Psoas muscle (tissue), 8 donors: ENCODE results near the gene GRIN2A. TPM values are rescaled to one million over a fixed set of nuclear protein-coding genes. Genes with fewer than 3 reads are reported as not detected.

Experiments used
- ATAC-seq, 4 donors: fragments of 200-7000 bp; cut with Tn5 transposase; one replicate each; pipeline ENCODE4 v1.9.1; 2020; ENCODE audit warnings: moderate library complexity in 3 of 4, mild to moderate bottlenecking in 2 of 4
- DNase-seq, 2 donors: peaks; one replicate each; pipeline ENCODE4 v3.0.0-alpha.2; 2020
- H3K27ac ChIP-seq: fragments of 200-600 bp; one replicate; pipeline ENCODE4 v1.8.0; 2022
- H3K27me3 ChIP-seq, 3 donors: fragments of 200-600 bp in 1 of 3; one replicate each; pipeline versions ENCODE4 v1.6.1 to v1.8.0; 2013 to 2022; ENCODE audit warnings: low read length in 2 of 3, mild to moderate bottlenecking in 2 of 3, moderate library complexity in 1 of 3; ENCODE audit not compliant: insufficient read depth in 3 of 3
- H3K36me3 ChIP-seq, 2 donors: fragments of 200-600 bp in 1 of 2; one replicate each; pipeline versions ENCODE4 v1.6.1 to v1.8.0; 2013 to 2022; ENCODE audit warnings: low read depth in 1 of 2, mild to moderate bottlenecking in 1 of 2, moderate library complexity in 1 of 2; ENCODE audit not compliant: insufficient read depth in 1 of 2
- H3K4me1 ChIP-seq: fragments of 200-600 bp; one replicate; pipeline ENCODE4 v1.8.0; 2022
- H3K4me3 ChIP-seq: fragments of 200-600 bp; one replicate; pipeline ENCODE4 v1.8.0; 2022; ENCODE audit warnings: mild to moderate bottlenecking
- H3K9me3 ChIP-seq: fragments of 200-600 bp; one replicate; pipeline ENCODE4 v1.8.0; 2022
- WGBS, 3 donors: extraction: QIAGEN DNeasy Blood & Tissue Kit; methylation state at CpG; one replicate each; pipeline versions ENCODE4 v1.1.6 to v1.1.7; 2013; 5-methylcytosine and 5-hydroxymethylcytosine counted together
- intact Hi-C, 2 donors: fragments of 100-400 bp; cut with DNase I; formaldehyde crosslinking; loops; one replicate each; pipeline versions ENCODE4 v1.11.0 to v1.14.2; 2022
- polyA plus RNA-seq, 3 donors: library from polyadenylated mRNA; stranded (reverse); fragments of 200-250 nt; gene quantifications; one replicate each; pipeline ENCODE4 v1.2.3, GENCODE V29; 2013
- total RNA-seq, 4 donors: library from RNA; stranded (reverse); fragmentation: NEBNext Ultra II Directional in 2 of 4; extraction: Animal tissue kit (Norgen Biotek cat#: 25700) in 2 of 4; gene quantifications; one replicate each; pipeline versions ENCODE4 v1.2.1 to v1.2.4, GENCODE V29; 2021 to 2023
- TF ChIP-seq, protein P1 (sequence below): fragments of 200-600 bp; IDR thresholded peaks from one replicate; pipeline ENCODE4 v1.8.0; 2022; ENCODE audit warnings: antibody characterized with exemption
- donor health status: healthy with polysubstance abuse.
- donor health status: DM: no; HTN: no; CAD: no; lungs with moderate emphysema.
- donor health status: Bipolar disorder and iron deficiency.
- donor health status: healthy.
- donor health status: DM: yes; HTN: yes; CAD: no.
- donor health status: DM: no; HTN: no; CAD: no.
- donor health status: DM: no; HTN: no; CAD: no.
- donor health status: DM: yes; HTN: yes; CAD: no.

The GRIN2A gene
- total and polyA plus RNA-seq, 7 donors, result 0.01 to 0.62 (median 0.17) TPM; not detected in 2

DNA sequence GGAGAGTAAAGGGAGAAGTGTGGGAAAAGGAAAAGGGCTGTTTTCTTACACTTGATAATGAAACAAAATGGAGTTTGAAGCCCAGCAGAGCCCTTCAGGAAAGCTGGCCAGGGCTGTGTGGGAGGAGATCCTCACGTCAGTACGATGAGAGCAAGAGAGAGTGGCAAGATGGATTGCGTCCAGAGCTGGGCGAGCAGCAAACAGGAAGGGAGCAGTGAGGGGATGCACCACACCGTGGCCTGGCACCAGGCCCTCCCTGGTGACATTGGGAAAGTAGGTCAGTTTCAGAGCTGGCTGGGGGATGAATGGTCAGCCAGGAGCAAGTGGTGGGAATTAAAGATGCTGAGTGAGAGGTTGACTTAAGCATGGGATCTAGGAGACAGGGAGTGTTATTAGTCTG lies 273.6 kb downstream of the GRIN2A start:
- ATAC-seq, result no peak

DNA sequence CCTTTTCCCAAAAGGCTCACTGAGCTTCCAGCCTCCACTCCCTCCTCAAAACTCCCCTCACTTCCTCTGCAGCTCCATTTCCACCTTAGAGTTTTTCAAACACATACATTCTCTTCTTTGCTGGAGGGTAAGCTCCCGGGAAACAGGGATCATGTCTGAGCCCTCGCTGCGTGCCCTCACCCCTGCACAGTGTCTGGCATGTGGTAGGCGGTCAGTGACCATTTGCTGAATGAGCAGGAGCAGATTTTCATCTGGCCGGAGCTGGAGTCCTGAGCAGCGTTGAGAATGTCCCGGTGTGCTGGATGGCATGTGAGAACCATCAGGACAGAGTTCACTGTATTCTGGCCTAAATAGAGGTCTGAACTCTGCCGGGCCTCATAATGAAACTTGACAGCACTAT lies 274.5 kb downstream of the GRIN2A start:
- Histone ChIP-seq H3K27me3 (no peaks in the 10 kb centered on the region), H3K36me3 (no peaks in the 10 kb centered on the region), H3K4me1 (no peaks in the 10 kb centered on the region), H3K27ac (no peak overlapping the region), H3K9me3 (no peaks in the 10 kb centered on the region), H3K4me3 (no peak overlapping the region)
- ATAC-seq (no peak), DNase-seq (no peak)
- intact Hi-C loops, result no loop called here
- TF ChIP-seq, protein P1, sequence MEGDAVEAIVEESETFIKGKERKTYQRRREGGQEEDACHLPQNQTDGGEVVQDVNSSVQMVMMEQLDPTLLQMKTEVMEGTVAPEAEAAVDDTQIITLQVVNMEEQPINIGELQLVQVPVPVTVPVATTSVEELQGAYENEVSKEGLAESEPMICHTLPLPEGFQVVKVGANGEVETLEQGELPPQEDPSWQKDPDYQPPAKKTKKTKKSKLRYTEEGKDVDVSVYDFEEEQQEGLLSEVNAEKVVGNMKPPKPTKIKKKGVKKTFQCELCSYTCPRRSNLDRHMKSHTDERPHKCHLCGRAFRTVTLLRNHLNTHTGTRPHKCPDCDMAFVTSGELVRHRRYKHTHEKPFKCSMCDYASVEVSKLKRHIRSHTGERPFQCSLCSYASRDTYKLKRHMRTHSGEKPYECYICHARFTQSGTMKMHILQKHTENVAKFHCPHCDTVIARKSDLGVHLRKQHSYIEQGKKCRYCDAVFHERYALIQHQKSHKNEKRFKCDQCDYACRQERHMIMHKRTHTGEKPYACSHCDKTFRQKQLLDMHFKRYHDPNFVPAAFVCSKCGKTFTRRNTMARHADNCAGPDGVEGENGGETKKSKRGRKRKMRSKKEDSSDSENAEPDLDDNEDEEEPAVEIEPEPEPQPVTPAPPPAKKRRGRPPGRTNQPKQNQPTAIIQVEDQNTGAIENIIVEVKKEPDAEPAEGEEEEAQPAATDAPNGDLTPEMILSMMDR, result no peak
- 54 to 65% (median 59%) methylated on average over 8 of the region's 8 CpGs for whole genome bisulfite sequencing, 3 donors

More for the DNA sequence above, 273.6 kb downstream of the GRIN2A start:
- Histone ChIP-seq H3K4me1 (no peaks in the 10 kb centered on the region), H3K4me3 (no peak overlapping the region), H3K9me3 (no peaks in the 10 kb centered on the region), H3K36me3 (no peaks in the 10 kb centered on the region), H3K27ac (no peak overlapping the region), H3K27me3 (no peaks in the 10 kb centered on the region)
- peak in 1 of 2 donors; percentile 47 for DNase-seq
- TF ChIP-seq, protein P1, result no peak
- 23 to 30% (median 25%) methylated on average over 5 of the region's 5 CpGs for WGBS, 3 donors
- intact Hi-C loops, result no loop called here

GRCh38 chr16:9906218-9906617 lies 276.0 kb downstream of the GRIN2A start:
- TF ChIP-seq, protein P1, result no peak
- H3K4me3 ChIP-seq, result no peak overlapping the region
- 69 to 77% (median 71%) methylated on average over 3 of the region's 3 CpGs for WGBS, 3 donors
- no peak for DNase-seq
- ATAC-seq, result no peak
- H3K27me3 ChIP-seq, result no peaks in the 10 kb centered on the region
- intact Hi-C loops, result no loop called here
- no peaks in the 10 kb centered on the region for H3K4me1 ChIP-seq
- no peaks in the 10 kb centered on the region for H3K9me3 ChIP-seq
- H3K27ac ChIP-seq, result no peak overlapping the region
- H3K36me3 ChIP-seq, result no peaks in the 10 kb centered on the region

- Histone ChIP-seq H3K4me1 (no peaks in the 10 kb centered on the region), H3K9me3 (no peaks in the 10 kb centered on the region), H3K36me3 (no peaks in the 10 kb centered on the region), H3K4me3 (no peak overlapping the region), H3K27ac (no peak overlapping the region), H3K27me3 (no peaks in the 10 kb centered on the region)
- intact Hi-C loops, result no loop called here
- TF ChIP-seq, protein P1, result no peak
- ATAC-seq (no peak), DNase-seq (no peak)
- 74 to 95% (median 82%) methylated on average over 2 of the region's 2 CpGs for WGBS, 3 donors
Observed at GRCh38 chr16:9904526-9904925, 277.7 kb downstream of the GRIN2A start.

DNA sequence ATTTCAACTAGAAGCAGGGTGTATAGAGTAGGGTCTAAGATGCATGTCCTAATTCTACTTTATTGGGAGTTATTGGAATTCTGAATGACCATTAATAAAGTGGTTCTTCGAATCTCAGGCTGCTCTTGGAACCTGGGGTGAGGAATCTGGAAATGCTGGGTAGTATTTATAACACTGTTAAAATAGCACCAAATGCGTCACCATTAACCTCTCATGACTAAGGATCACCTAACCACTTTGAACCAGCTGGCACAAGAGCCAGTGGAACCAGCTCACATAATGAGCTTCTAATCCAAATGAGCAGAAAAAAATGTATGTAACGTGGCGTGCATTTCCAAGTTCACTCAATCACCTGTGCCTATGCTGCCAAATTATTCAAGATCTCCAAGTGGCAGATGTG lies 281.7 kb downstream of the GRIN2A start:
- no peak for DNase-seq
- TF ChIP-seq, protein P1, result no peak
- ATAC-seq, result no peak
- WGBS, 3 donors, result 54 to 65% (median 56%) methylated on average over 4 of the region's 4 CpGs
- Histone ChIP-seq H3K36me3 (no peaks in the 10 kb centered on the region), H3K4me3 (no peak overlapping the region), H3K27ac (no peak overlapping the region), H3K27me3 (no peaks in the 10 kb centered on the region), H3K9me3 (no peaks in the 10 kb centered on the region), H3K4me1 (no peaks in the 10 kb centered on the region)
- intact Hi-C loops, result no loop called here
